Pulmonary artery endothelial cell (primary cell): ENCODE results near the gene BLTP3A. TPM values are rescaled to one million over a fixed set of nuclear protein-coding genes. Genes with fewer than 3 reads are reported as not detected.

Experiments
- DNase-seq: peaks from one replicate; pipeline ENCODE4 v3.0.0-alpha.2; 2011; ENCODE audit warnings: low read depth, low spot score
- total RNA-seq: library from RNA; depleted of rRNA; stranded (reverse); fragments of >200 nt; gene quantifications from 2 replicates; pipeline ENCODE4 v1.2.3, GENCODE V29; 2014

BLTP3A gene
- total RNA-seq, 1 donor from 2014 or later: 7.5 TPM

DNA sequence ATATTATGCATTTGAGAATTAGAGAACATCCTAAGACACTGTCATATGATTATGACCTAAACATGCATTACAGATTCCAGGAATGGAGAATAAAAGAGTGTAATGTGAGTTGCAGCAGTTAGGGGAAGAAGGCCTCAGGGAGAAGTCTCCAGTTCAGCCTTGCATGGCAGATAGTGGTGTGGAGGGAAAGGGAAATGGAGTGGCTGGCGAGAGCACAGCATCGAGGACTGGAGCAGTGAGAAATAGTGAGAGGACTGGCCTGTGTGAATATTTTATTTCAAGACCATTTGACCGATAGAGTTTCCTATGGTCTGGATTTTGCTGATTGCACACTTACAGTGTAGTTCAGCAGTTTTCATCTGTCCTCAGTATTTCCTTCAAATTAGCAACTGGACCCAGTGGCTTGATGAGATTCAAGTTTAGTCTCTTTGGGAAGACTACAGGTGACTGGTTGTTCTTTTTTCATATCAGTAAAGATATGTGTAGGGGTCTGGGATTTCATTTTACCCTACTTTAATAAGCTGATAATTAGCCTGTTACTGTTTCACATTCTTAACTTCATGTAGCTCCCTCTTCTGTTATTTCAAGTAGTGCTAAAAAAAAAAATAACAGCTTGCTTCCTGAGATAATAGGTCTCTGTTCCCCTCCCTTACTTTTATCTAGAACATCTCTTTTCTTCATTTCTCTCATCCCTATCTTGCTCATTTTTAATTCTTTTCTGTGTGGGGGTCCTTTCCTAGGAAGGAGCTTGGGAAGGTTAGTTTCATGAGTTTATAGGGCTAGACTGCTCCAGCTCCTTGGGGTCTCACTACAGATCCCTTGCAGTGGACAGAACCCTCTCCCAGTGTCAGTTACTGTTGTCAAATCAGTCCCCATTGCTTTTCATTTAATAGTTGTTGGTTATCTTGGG lies 27.9 kb downstream of the BLTP3A start:
- DNase-seq: no peak

DNA sequence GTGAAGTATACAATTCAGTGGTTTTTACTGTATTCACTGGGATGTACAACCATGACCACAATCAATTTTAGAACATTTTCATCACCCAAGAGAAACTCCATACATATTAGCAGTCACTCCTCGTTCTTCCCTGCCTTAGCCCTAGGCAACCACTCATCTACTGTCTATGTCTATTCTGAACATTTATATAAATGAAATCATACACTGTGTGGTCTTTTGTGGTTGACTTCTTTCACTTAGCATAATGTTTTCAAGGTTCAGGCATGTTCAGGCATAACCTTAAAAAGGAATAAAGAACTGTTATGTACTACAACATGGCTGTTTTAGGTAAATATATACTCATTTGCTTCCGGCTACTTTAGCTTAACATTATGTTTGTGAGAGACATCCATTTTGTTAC lies 37.3 kb downstream of the BLTP3A start:
- DNase-seq: no peak

DNA sequence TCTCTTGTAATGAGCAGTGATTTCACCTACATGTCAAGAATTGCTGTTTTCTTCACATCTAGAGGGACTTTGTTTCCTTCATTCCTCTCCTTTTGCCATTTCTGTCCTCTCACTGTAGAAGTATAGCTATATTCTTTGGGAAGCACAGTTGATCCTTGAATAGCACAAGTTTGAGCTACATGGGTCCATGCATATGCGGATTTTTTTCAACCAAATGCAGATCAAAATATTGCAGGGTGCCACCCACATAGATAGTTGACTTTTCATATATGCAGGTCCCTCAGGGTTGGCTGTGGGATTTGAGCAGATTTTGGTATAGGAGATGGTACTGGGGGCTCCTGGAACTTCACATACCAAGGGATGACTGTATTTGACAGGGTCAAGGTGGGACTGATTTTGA lies 41.1 kb downstream of the BLTP3A start:
- DNase-seq: no peak

DNA sequence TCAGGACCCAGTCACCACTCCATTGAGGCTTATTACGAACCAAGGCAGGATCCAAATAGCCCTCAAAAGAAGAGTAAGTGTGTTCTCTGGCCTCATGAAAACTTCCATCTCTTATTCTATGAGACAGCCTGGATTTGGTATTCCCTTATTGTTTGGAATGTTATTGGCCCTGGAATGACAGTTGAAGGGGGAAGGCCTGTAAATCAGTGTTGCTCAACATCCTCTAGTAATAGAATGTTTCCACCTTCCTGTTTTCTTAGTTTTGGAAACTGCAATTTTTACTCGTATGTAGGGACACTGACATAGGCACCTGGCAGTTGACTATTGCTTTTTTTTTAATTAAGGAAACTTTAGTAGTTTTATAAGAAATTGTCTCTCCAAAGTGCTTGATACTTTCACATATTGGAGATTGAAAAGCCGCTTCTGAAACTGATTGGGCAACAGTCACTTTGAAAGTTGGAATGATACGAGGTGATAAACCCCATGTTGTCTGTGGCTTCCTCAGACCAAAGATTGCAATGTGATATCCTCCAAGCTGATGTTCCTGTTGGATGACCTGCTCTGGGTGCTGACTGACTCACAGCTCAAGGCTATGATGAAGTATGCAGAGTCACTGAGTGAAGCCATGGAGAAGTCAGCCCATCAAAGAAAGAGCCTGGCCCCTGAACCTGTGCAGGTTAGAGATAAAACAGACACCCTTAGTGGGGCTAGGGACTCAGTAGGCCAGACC lies 43.1 kb downstream of the BLTP3A start:
- no peak for DNase-seq

DNA sequence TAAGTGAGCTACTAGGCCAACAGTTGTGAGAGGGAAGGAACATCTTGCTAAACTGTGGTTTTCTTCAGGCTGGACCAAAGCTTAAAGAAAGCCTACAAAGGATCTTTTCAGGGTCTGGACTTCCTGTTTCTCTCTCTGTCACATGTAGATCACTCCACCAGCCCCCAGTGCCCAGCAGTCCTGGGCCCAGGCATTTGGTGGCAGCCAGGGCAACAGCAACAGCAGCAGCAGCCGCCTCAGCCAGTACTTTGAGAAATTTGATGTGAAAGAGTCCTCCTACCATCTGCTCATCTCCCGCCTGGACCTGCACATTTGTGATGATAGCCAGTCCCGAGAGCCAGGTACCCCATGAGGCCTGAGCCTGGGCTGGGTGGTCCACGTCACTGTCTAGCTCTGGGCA lies 44.1 kb downstream of the BLTP3A start:
- DNase-seq: no peak

DNA sequence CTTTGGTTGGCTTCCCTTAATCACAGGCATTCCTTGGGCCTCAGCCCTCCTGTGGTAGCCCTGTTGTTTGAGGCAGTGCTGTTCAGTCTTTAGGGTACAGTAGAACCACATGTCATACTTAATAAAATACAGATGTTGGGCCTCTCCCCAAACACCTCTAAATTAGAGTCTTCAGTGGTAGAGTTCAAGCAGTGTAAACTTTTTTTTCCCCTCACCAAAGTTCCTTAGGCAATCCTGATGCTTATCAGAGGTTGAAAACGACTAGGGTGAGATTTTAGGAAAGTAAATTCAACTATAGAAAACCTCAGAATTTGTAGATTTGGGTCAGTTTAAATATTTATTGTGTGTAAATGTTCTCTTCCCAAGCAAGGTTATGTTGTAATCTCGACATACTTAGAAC lies 44.6 kb downstream of the BLTP3A start:
- DNase-seq: no peak

DNA sequence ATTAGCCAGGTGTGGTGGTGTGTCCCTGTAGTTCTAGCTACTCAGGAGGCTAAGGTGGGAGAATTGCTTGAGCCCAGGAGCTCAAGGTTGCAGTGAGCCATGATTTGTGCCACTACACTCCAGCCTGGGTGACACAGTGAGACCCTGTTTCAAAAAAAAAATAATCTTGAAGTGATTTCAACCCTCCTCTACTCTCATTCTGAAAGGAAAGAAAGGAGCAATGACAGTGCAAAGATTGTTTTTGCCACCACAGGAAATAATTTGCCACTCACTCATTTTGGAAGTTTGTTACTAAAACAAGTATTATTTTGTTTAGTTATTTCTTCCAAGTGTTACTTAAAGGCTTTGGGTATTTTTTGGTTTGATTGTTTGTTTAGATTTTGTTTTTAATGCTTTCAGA lies 45.6 kb downstream of the BLTP3A start:
- no peak for DNase-seq

DNA sequence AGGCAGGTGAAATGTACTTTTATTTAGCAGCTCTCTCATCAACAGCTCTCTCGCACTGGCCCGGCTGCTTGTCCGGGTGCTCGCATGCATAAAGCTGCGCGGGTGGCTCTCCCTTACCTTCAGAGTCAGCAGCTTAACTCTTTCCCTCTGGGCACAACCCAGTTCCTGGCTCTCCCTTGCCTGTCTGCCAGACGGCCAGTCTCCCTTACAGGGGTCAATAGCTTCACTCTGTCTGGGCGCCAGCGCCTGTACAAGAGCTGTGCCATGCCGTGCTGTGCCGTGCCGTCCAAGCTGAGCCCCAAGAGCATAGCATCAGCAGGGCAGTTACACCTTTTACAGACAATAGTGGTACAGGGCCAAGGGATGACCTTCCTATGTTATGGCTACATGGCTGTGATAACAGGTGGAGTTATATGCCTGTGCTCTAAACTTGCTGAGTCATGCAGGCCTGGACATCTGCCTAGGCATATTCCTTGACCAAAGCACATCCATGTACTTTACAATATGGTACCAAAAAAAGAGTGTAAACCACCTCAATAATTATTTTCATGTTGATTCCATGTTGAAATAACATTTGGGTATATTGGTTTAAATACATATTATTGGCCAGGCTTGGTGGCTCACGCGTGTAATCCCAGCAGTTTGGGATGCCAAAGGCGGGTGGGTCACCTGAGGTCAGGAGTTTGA lies 47.9 kb downstream of the BLTP3A start:
- DNase-seq: no peak

Other genes starting within 250 kb of the BLTP3A start
- gene SPDEF, start 235.8 kb upstream of the BLTP3A start, total RNA-seq: 0.11 TPM in 1 of 2 replicates, not detected in the other
- gene ILRUN, start 95.3 kb upstream of the BLTP3A start, total RNA-seq: 40.3 and 62.4 TPM in 2 replicates
- gene SNRPC, start 34.6 kb upstream of the BLTP3A start, total RNA-seq: 56.9 and 65.4 TPM in 2 replicates
- gene TAF11, start 96.0 kb downstream of the BLTP3A start, total RNA-seq: 35.5 and 38.5 TPM in 2 replicates
- gene ANKS1A, start 97.2 kb downstream of the BLTP3A start, total RNA-seq: 10.2 and 17.5 TPM in 2 replicates